Liver (tissue), 9 donors: Measurements from ENCODE around the gene PALS2. TPM values are rescaled to one million over a fixed set of nuclear protein-coding genes. Genes with fewer than 3 reads are reported as not detected.
A peak's percentile ranks its signal among the peaks of the same experiment; 100 is the strongest.

Source experiments
- DNase-seq: peaks from one replicate; pipeline ENCODE4 v3.0.0-alpha.2; 2017; ENCODE audit warnings: low spot score
- H3K27ac ChIP-seq, 2 donors: one replicate each; pipeline ENCODE4 v1.7.0; 2013; ENCODE audit warnings: inconsistent platforms in 2 of 2, low read length in 2 of 2, control low read depth in 1 of 2, low read depth in 1 of 2, mild to moderate bottlenecking in 1 of 2
- H3K27me3 ChIP-seq, 4 donors: one replicate each; pipeline versions ENCODE4 v1.6.1 to v1.7.0; 2013; ENCODE audit warnings: low read length in 3 of 4, inconsistent platforms in 1 of 4, mild to moderate bottlenecking in 1 of 4, moderate library complexity in 1 of 4; ENCODE audit not compliant: control insufficient read depth in 4 of 4, insufficient read depth in 4 of 4
- H3K36me3 ChIP-seq, 4 donors: one replicate each; pipeline versions ENCODE4 v1.6.1 to v1.7.0; 2013; ENCODE audit warnings: low read length in 3 of 4, mild to moderate bottlenecking in 3 of 4, low read depth in 1 of 4, moderate library complexity in 1 of 4; ENCODE audit not compliant: control insufficient read depth in 4 of 4, insufficient read depth in 3 of 4
- H3K4me1 ChIP-seq, 4 donors: one replicate each; pipeline versions ENCODE4 v1.6.1 to v1.7.0; 2013; ENCODE audit warnings: low read length in 3 of 4, mild to moderate bottlenecking in 3 of 4, moderate library complexity in 1 of 4; ENCODE audit not compliant: control insufficient read depth in 4 of 4, insufficient read depth in 4 of 4
- H3K4me3 ChIP-seq, 3 donors: one replicate each; pipeline versions ENCODE4 v1.6.1 to v1.7.0; 2013; ENCODE audit warnings: low read length in 3 of 3, control low read depth in 1 of 3, low read depth in 1 of 3, mild to moderate bottlenecking in 1 of 3
- H3K9ac ChIP-seq, 2 donors: one replicate each; pipeline ENCODE4 v1.7.0; 2013; ENCODE audit warnings: low read length in 2 of 2, mild to moderate bottlenecking in 2 of 2, moderate library complexity in 2 of 2, control low read depth in 1 of 2, low read depth in 1 of 2
- H3K9me3 ChIP-seq, 4 donors: one replicate each; pipeline versions ENCODE4 v1.6.1 to v1.7.0; 2013; ENCODE audit warnings: low read length in 3 of 4; ENCODE audit not compliant: control insufficient read depth in 4 of 4
- CTCF ChIP-seq: fragments of 150-350 bp; IDR thresholded peaks from 2 replicates; pipeline ENCODE4 v1.5.1; 2017; ENCODE audit warnings: improper control_type of control experiment, low read depth, low read length; ENCODE audit not compliant: missing input control
- EGR1 ChIP-seq, 2 donors: IDR thresholded peaks; 2 replicates each; pipeline ENCODE4 v1.6.1; 2016 to 2018; ENCODE audit warnings: antibody characterized with exemption in 2 of 2, low read depth in 2 of 2
- FOXA1 ChIP-seq: IDR thresholded peaks from 2 replicates; pipeline ENCODE4 v1.6.1; 2016; ENCODE audit warnings: antibody characterized with exemption
- FOXA2 ChIP-seq: IDR thresholded peaks from 2 replicates; pipeline ENCODE4 v1.6.1; 2016; ENCODE audit warnings: antibody characterized with exemption
- GABPA ChIP-seq, 2 donors: IDR thresholded peaks in 1 of 2; conservative IDR thresholded peaks in 1 of 2; 2 replicates each; pipeline ENCODE4 v1.6.1; 2016; ENCODE audit warnings: antibody characterized with exemption in 2 of 2, mild to moderate bottlenecking in 1 of 2, moderate library complexity in 1 of 2
- HNF4G ChIP-seq: IDR thresholded peaks from 2 replicates; pipeline ENCODE4 v1.6.1; 2016; ENCODE audit warnings: antibody characterized with exemption
- JUND ChIP-seq, 2 donors: IDR thresholded peaks; 2 replicates each; pipeline ENCODE4 v1.6.1; 2016; ENCODE audit warnings: antibody characterized with exemption in 2 of 2
- RAD21 ChIP-seq, 2 donors: IDR thresholded peaks; 2 replicates each; pipeline ENCODE4 v1.6.1; 2016; ENCODE audit warnings: antibody characterized with exemption in 2 of 2, mild to moderate bottlenecking in 2 of 2
- REST ChIP-seq: IDR thresholded peaks from 2 replicates; pipeline ENCODE4 v1.6.1; 2016; ENCODE audit warnings: antibody characterized with exemption, mild to moderate bottlenecking
- YY1 ChIP-seq: IDR thresholded peaks from 2 replicates; pipeline ENCODE4 v1.6.1; 2016; ENCODE audit warnings: antibody characterized with exemption, mild to moderate bottlenecking
- WGBS: extraction: QIAGEN DNeasy Blood & Tissue Kit; methylation state at CpG from one replicate; pipeline ENCODE4 v1.1.7; 2013; 5-methylcytosine and 5-hydroxymethylcytosine counted together
- polyA plus RNA-seq, 2 donors: library from polyadenylated mRNA; stranded (reverse) in 1 of 2; unstranded in 1 of 2; fragments of 200-250 nt in 1 of 2; fragments of >200 nt in 1 of 2; fragmentation: Nextera tagmentation in 1 of 2; extraction: Ambion mirVana in 1 of 2; gene quantifications; one replicate each; pipeline versions ENCODE4 v1.2.1 to v1.2.3, GENCODE V29; 2013 to 2015
- total RNA-seq, 2 donors: library from RNA; depleted of rRNA; stranded (reverse); fragments of >200 nt; gene quantifications; one replicate each; pipeline ENCODE4 v1.2.3, GENCODE V29; 2014
- TF ChIP-seq, protein P1 (sequence below): IDR thresholded peaks from 2 replicates; pipeline ENCODE4 v1.6.1; 2016; ENCODE audit warnings: antibody characterized with exemption
- TF ChIP-seq, protein P2 (sequence below): IDR thresholded peaks from 2 replicates; pipeline ENCODE4 v1.6.1; 2016; ENCODE audit warnings: antibody characterized with exemption
- donor health status: healthy.
- donor health status: healthy.
- donor health status: healthy.
- donor health status: healthy.
- donor health status: healthy.

The PALS2 gene
- total and polyA plus RNA-seq, 4 donors, result 6.0 to 10.5 (median 8.9) TPM

DNA sequence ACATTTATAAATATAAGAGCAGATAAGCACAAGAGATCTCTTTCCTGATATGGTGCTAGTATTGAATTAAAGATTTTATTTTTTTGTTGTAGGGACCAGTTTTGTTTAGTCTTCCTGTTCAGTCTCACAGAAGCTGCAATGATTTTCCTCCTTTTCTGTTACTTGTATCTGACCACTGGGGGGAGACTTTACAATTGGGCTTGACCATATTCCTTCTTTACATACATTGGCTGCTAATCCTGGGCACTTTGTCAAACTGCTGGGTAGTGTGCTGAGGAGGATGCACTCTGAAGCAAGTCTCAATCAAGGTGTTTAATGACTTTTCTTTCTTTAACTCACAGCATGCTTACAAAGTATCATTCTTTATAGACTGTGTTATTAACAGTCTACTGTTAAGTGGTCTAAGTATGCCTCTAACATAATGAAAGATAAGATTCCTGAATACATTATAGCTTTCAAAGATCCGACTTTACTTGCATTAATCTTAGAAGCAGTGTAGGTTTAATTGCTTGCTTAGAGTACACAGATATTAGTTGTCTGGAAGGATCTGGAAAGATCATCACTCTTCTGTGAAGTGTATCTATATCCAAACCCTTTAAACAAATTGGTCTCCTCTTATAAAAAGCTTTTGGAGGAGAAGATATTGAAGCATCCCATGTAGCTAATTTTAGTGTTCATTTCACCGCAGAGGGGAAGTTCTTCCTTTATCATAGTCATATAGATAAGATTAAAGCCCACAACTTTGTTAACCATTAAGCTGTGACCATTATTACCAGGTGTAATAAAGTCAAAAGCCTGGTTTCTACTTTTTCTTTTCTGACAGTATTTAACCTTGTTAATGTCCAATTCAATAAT lies 3.1 kb downstream of the PALS2 start:
- TF ChIP-seq EGR1 (IDR thresholded peaks at IDR 0.05; ENCODE audit: low read depth in 2 of 2) (no peak), RAD21 (IDR thresholded peaks at IDR 0.05) (peak; percentile 76 to 82), CTCF (peak; percentile 53), FOXA2 (no peak)
- no peak overlapping the region for H3K4me3 ChIP-seq
- WGBS, result 29% methylated on average over 2 of the region's 2 CpGs
- H3K36me3 ChIP-seq, result no peaks in the 10 kb centered on the region
- H3K4me1 ChIP-seq, result peaks cover 7 to 28% (median 17%) of the 10 kb centered on the region in 4 donors
- H3K27me3 ChIP-seq, result no peaks in the 10 kb centered on the region
- no peak for DNase-seq
- no peaks in the 10 kb centered on the region for H3K9me3 ChIP-seq
- H3K27ac ChIP-seq, result no peak overlapping the region
- no peak overlapping the region for H3K9ac ChIP-seq

GRCh38 chr7:24578052-24578451 lies 4.8 kb downstream of the PALS2 start:
- no peaks in the 10 kb centered on the region for H3K27me3 ChIP-seq
- DNase-seq, result no peak
- H3K36me3 ChIP-seq, result no peaks in the 10 kb centered on the region
- no peaks in the 10 kb centered on the region for H3K9me3 ChIP-seq
- no peak for TF ChIP-seq YY1
- TF ChIP-seq HNF4G, result no peak
- TF ChIP-seq REST, result no peak
- TF ChIP-seq GABPA (IDR thresholded peaks at IDR 0.05 in 1 of 2, conservative IDR thresholded peaks at IDR 0.05 in 1 of 2), result no peak
- TF ChIP-seq RAD21 (IDR thresholded peaks at IDR 0.05), result no peak
- no peak for TF ChIP-seq EGR1 (IDR thresholded peaks at IDR 0.05; ENCODE audit: low read depth in 2 of 2)
- TF ChIP-seq, protein P1, sequence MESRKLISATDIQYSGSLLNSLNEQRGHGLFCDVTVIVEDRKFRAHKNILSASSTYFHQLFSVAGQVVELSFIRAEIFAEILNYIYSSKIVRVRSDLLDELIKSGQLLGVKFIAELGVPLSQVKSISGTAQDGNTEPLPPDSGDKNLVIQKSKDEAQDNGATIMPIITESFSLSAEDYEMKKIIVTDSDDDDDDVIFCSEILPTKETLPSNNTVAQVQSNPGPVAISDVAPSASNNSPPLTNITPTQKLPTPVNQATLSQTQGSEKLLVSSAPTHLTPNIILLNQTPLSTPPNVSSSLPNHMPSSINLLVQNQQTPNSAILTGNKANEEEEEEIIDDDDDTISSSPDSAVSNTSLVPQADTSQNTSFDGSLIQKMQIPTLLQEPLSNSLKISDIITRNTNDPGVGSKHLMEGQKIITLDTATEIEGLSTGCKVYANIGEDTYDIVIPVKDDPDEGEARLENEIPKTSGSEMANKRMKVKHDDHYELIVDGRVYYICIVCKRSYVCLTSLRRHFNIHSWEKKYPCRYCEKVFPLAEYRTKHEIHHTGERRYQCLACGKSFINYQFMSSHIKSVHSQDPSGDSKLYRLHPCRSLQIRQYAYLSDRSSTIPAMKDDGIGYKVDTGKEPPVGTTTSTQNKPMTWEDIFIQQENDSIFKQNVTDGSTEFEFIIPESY, result no peak
- TF ChIP-seq, protein P2, sequence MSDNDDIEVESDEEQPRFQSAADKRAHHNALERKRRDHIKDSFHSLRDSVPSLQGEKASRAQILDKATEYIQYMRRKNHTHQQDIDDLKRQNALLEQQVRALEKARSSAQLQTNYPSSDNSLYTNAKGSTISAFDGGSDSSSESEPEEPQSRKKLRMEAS, result no peak
- TF ChIP-seq FOXA1, result no peak
- TF ChIP-seq CTCF, result no peak
- no peak for TF ChIP-seq JUND (IDR thresholded peaks at IDR 0.05)
- no peak overlapping the region for H3K9ac ChIP-seq
- H3K27ac ChIP-seq, result no peak overlapping the region
- peaks cover 5 to 23% (median 17%) of the 10 kb centered on the region in 4 donors for H3K4me1 ChIP-seq
- WGBS, result 97% methylated on average over 3 of the region's 3 CpGs
- H3K4me3 ChIP-seq, result no peak overlapping the region
